Measurements from ENCODE around the gene EPHA3.

Gene EPHA3

DNA sequence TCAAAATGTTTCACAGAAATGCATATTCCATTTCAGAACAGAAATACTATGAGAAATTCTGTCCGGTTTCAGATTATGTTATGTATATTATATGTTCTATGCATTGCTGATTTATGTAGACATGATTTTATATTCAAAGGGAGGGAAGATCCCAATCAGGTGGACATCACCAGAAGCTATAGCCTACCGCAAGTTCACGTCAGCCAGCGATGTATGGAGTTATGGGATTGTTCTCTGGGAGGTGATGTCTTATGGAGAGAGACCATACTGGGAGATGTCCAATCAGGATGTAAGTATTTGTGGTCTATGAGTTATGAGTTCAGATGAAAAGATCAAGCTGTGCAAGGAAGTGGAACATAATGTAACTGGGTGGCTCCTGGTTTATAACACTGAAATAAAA, 341.7 kb downstream of the EPHA3 start:
- no peak for DNase-seq (ENCODE audit: low spot score)

DNA sequence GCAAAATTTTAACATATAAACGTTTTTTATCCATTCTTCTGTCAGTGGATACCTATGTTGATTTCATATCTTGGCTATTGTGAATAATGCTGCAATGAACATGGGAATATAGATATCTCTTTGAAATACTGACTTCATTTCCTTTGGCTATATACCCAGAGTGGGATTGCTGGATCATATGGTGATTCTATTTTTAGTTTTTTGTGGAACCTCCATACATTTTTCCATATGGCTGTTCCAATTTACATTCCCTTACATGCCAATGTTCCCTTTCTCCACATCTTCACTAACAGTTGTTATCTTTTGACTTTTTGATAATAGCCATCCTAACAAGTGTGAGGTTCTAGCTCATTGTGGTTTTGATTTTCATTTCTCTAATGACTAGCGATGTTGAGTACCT, 344.6 kb downstream of the EPHA3 start:
- no peak for DNase-seq (ENCODE audit: low spot score)

DNA sequence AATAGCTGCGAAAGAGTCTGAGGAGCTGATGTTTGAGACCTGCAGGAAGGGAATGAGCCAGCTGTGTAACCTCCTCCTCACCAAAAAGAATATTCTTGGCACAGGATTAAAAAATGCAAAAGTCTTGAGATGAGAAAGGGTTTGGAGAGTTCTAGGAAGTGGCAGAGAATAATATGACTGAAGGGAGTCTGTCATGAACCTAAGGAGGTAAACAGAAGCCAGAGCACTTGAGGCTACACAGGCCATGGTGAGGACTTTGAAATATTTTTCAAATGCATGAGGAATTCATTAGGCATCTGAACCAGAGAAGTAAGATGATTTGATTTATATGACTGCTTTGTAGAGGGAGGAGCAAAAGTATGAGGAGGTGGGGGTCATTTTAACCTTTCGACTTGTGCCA, 347.8 kb downstream of the EPHA3 start:
- DNase-seq (ENCODE audit: low spot score): no peak

DNA sequence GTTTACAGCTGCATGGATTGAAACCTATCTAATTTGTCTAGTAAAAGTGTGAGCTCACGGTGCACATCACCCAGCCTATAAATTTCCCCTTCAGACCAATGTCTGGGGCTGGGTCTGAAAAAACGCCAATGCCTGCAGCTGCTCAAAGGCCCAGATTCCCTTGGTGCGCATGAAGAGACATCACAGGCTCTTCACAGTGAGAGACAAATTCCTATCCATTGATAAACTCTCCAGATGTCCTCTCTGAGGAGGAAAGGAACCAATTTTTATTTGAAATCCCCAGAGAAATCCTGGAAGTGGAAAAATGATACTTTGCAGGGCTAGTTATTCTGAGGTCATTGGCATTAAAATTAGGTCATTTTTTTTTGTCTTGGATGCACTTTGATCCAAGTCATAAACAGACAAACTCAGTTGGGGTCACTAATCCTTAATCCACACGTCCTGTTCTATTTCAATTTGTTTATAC, 360.5 kb downstream of the EPHA3 start:
- no peak for DNase-seq (ENCODE audit: low spot score)

DNA sequence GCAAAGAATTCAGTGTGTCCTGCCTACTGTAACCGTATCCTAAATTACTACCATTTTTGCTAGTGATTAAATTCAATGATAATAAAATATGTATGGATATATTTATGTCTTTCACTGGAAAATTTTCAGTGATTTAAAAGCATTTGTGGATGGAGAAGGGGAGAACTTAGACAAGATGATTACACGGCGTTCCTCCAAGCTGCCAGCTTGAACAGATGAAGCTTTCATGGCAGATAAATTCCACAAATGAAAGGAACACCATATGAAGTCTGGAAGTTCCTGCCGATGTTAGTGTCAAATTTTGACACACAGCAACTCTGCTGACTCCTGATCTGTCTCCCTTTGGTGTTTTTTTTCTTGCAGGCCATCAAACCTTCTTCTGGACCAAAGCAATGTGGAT, 364.7 kb downstream of the EPHA3 start:
- DNase-seq (ENCODE audit: low spot score): no peak

DNA sequence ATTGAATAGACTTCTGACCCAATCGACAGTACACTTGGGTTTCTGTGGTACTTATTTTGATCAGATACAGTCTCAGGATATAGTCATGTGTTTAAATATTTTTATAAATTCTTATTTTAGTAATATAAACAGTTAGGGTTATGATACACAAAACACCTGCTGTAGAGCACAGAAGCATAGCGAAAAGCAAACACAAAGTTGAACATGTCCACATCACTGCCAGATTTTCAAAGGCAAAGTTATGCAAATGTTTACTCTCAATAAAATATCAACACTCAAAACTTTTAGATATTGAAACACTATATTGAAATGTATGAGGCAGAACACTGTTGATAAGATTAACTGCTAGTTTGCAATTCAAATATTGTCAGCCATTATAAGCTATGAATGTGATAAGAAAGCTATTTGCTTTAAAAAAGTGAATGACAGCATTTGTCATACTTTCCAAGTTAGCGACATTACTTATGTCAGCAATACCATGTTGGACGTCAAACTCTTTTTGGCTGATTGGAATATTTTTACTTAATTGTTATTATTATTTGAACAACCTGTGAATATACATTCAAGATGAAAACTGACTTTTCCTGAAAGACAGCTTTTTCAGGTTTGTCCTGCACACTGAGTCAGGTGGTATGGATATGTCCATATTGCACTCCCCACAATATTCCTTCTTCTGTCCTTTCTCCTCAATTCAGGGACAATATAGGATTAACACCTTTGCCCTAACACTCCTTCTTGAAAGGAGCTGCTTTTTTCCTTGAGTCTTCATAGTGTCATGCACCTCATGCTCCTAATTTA, 367.1 kb downstream of the EPHA3 start:
- no peak for DNase-seq (ENCODE audit: low spot score)

DNA sequence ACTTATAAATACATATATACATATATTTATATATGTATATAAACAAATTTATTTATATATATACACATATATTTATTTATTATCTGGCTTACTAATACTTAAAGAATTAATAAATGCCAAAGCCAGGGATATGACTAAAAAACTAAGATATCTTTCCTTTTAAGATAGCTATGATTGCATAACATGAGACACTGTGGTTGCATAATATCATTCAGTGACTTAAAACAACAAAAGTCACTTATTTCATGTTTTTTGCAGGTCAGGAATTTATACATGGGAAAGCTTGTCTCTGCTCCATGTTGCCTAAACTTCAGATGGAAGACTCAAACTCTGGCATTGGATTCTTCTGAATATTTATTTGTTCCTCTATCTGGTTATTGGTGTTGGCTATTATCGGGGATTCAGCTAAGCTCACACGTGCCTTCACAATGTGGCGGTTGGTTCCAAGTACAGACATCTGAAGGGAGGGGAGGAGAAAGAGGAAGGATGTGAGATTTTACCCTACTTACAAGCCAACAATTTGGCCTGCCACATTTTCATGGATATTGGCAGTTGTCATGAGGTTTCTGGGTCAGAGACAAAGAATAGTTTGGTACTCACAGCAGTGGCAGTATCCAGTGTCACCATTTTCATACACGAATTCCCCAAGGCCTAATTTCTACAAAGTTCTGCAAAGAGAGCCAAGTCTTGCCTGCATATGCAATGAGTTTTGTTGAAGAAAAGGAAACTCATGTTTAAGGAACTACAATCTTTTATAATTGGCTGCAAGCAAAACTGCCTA, 381.6 kb downstream of the EPHA3 start:
- DNase-seq (ENCODE audit: low spot score): no peak

DNA sequence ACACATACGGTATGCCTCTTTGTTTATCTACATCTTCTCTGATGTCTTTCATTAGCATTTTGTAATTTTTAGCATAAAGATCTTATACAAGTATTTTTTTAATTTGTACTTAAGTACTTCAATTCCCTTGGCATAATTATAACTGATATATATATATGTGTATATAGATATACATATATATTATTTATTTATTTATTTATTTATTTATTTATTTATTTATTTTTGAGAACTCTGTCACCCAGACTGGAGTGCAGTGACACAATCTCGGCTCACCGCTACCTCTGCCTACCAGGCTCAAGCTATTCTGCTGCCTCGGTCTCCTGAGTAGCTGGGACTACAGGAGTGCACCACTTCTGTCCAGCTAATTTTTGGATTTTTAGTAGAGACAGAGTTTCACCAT, 382.7 kb downstream of the EPHA3 start:
- DNase-seq (ENCODE audit: low spot score): no peak

DNA sequence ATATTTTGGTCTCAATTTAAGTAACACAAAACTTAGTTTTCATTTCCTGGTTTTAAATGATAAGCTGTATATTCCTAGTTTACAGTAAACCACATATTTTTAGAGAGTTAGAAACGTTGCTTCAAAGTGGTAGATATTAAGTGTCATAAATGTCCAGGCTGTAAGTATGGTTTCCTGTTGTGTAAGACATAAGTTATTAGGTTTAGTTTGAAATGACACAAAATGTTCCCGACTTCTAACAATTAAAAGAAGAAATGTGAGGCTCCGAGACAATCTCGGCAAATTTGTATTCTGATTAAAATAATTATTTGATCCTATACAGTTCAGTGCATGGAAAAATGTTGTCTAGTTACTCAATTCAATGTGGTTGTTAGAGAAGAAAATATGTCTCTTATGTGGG, 387.3 kb downstream of the EPHA3 start:
- DNase-seq (ENCODE audit: low spot score): no peak

DNA sequence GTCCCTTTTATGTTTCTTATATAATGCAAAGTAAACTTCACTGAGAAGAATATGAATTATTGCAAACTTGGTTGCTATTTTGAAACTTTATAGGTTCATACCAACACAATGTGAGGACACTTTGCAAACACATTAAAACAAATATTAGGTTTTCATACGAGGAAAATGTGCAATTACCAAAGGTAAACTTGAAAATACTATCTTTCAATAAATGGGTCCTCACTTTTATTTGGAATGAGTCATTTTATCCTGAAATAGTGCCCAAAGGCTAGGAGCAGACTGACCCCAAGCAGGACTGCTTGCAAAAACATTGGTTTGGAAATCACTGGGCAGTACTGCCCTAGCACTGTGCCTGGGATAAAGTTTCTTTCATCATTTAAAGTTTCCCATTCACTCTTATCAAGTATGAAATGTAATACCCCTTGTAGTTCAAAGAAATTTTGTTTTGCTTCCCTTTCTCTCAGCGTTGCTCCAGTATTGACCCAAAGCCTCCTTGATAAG, 396.5 kb downstream of the EPHA3 start:
- no peak for DNase-seq (ENCODE audit: low spot score)

DNA sequence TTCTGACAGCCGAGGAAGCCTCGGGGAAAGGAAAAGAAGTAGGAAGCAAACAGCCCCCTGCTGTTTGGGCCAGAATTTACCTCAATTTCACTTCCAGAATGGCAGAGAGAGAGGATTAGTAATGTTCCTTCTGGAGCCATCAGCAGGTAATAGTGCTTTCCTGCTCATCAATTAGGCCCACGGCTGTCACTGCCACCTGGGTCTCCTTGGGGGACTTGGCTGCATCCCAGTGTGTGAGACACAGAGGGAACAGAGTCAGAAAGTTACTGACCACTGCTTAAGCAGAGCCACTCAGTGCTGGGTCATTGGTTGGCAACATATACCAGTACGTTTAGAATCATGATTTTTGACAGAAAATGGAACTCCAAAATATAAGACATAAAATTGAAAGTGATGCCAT, 397.0 kb downstream of the EPHA3 start:
- no peak for DNase-seq (ENCODE audit: low spot score)

DNA sequence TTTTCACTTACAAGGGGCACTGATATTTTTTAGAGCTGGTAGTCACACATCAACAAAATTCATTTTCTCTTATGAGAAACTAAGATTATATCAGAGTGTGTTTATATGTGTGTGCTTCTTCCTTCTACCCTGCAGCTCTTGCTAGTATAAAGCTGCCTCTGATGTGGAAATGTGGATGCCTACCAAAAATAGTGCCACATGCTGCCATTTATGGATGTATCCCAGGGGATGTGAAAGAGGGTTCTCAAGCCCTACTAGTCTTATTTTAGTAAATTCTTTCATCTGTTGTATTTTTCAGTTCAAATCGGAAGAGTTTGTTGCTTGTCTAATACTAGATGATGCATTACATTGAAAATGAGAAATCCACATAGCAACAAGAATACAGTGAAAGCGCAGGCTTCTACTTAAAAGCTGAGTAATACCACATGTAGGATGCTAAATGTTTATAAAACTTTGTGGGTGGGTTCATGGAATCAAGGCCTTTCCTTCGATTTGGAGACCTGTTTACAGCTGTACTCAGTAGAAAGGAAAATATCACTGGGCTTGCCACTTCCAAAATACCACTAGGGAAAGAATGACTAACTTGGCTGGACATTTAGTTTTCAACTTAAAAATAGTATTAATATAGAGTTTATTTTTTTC, 399.2 kb downstream of the EPHA3 start:
- DNase-seq (ENCODE audit: low spot score): peak; percentile 8

DNA sequence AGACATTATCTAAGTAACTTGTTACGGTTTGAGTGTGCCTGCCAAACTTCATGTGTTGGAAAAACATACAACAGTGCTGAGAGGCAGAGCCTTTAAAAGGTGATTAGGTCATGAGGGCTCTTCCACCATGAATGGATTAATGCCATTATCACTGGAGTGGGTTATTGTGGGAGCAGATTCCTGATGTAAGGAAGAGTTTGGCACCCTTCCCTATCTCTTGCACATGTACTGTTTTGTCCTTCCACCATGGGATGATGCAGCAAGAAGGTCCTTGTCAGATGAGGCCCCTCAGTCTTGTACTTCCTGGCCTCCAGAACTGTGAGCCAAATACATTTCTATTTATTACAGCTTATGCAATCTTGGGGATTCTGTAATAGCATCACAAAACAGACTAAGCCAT, 413.9 kb downstream of the EPHA3 start:
- no peak for DNase-seq (ENCODE audit: low spot score)

DNA sequence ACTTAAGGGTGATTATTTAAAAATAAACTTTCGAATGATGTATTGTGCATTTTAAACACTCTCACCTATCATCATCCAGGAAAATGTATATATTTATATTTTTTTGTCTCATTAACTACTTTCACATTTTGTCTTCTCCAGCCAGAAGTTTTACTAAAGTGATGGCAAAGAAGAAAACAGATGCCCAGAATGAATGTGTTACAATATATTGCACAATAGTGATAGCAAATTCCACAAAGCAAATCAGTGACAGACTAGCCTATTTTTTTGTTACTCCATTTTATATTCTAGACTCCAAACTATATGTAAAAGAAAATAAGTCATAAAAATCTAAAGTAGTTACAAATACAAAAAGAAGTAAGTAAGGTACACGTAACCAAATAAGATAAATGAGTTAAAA, 414.7 kb downstream of the EPHA3 start:
- no peak for DNase-seq (ENCODE audit: low spot score)

DNA sequence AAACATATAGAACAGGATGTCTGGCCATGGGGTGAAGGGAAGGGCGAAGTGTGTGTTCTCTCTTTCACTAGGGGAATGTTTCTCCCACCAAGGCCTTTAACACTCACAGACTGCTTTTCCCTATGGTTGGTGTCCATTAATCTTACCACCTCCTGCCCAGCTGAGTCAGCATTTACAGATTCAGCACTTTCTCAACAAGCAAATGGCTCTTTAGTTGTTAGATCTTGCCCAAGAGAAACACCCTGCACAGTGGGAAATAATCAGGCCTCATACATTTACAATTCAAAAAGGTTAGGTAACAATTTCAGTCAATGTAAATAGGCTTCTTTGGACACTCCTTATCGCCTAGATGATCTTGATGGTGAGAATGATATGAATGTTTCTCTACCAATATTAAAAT, 418.2 kb downstream of the EPHA3 start:
- DNase-seq (ENCODE audit: low spot score): no peak

DNA sequence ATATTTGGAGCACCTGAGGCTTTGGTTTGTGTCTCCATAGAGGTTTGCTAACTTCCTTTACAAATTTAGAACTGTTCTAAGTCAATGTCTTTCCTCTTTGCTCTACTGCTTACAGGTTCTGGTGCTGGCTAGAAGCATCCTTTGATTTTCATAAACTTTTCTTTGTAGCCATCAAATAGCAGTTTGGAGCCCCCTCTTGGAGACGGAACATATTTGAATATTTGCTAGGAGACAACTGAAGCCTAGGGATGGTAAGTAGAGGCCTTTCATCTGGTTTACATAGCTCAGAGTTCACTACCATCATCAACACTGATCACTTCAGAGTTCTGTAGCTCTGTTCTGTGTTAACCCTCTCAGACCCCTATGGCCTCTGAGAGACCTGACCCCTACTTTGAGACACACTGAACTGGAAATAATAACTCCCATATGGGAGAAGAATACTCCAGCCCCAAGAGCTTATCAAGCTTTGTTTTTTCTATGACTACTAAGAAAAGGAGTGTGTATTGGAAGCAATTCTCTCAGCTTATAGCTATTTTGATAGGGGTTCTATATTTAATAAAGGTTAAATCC, 420.4 kb downstream of the EPHA3 start:
- DNase-seq (ENCODE audit: low spot score): no peak

All from Ammon's horn (tissue), 1 donor.